Neural cell (in vitro differentiated cells): ENCODE results near the gene DPP10. TPM values are rescaled to one million over a fixed set of nuclear protein-coding genes. Genes with fewer than 3 reads are reported as not detected.

ENCODE experiments used
- H2AFZ ChIP-seq: fragments of 200-600, 300-800 bp; sonication (generic), shearing (Covaris generic); 2 replicates; pipeline ENCODE4 v1.6.0; 2014; ENCODE audit warnings: low read depth, mild to moderate bottlenecking, antibody characterized with exemption, low read length, moderate library complexity
- H3F3A ChIP-seq: fragments of 200-600 bp; shearing (Covaris generic); 2 replicates; pipeline ENCODE4 v1.6.1; 2016; ENCODE audit warnings: mild to moderate bottlenecking, moderate library complexity, mixed read lengths, antibody characterized with exemption, low read length; ENCODE audit not compliant: insufficient read depth, poor library complexity, severe bottlenecking
- H3K27ac ChIP-seq: fragments of 200-600, 300-800 bp; sonication (generic), shearing (Covaris generic); 2 replicates; pipeline ENCODE4 v1.5.1; 2014; ENCODE audit warnings: mild to moderate bottlenecking, low read length, moderate library complexity
- H3K27me3 ChIP-seq: fragments of 300-800, 200-600 bp; sonication (generic), shearing (Covaris generic); 2 replicates; pipeline ENCODE4 v1.6.0; 2014; ENCODE audit warnings: mild to moderate bottlenecking, low read depth, low read length, moderate library complexity; ENCODE audit not compliant: insufficient read depth
- H3K36me3 ChIP-seq: fragments of 300-800, 200-600 bp; sonication (generic), shearing (Covaris generic); 2 replicates; pipeline ENCODE4 v1.5.1; 2014; ENCODE audit warnings: mild to moderate bottlenecking, antibody characterized with exemption, low read length, moderate library complexity; ENCODE audit not compliant: insufficient read depth
- H3K4me2 ChIP-seq: fragments of 300-800, 200-600 bp; sonication (generic), shearing (Covaris generic); 2 replicates; pipeline ENCODE4 v1.6.0; 2014; ENCODE audit warnings: mild to moderate bottlenecking, low read length
- H3K4me3 ChIP-seq: fragments of 300-800, 200-600 bp; sonication (generic), shearing (Covaris generic); 2 replicates; pipeline ENCODE4 v1.5.1; 2014; ENCODE audit warnings: mild to moderate bottlenecking, low read length, moderate library complexity
- H3K79me2 ChIP-seq: fragments of 200-600 bp; shearing (Covaris generic); replicated peaks from 2 replicates; pipeline ENCODE4 v1.6.0; 2014; ENCODE audit warnings: mild to moderate bottlenecking, low read length, moderate library complexity; ENCODE audit not compliant: insufficient read depth
- H3K9ac ChIP-seq: fragments of 300-800, 200-600 bp; sonication (generic), shearing (Covaris generic); 2 replicates; pipeline ENCODE4 v1.6.1; 2016; ENCODE audit warnings: mild to moderate bottlenecking, low read length, mixed read lengths
- H3K9me2 ChIP-seq: fragments of 200-600 bp; shearing (Covaris generic); 2 replicates; pipeline ENCODE4 v1.6.1; 2016; ENCODE audit warnings: mild to moderate bottlenecking, low read length, mixed read lengths; ENCODE audit not compliant: insufficient read depth
- H3K9me3 ChIP-seq: fragments of 200-600, 300-800 bp; sonication (generic), shearing (Covaris generic); 2 replicates; pipeline ENCODE4 v1.6.1; 2016; ENCODE audit warnings: mild to moderate bottlenecking, mixed run types, low read length, moderate library complexity, mixed read lengths
- H4K20me1 ChIP-seq: fragments of 200-600 bp; shearing (Covaris generic); 2 replicates; pipeline ENCODE4 v1.6.1; 2016; ENCODE audit warnings: mild to moderate bottlenecking, mixed run types; ENCODE audit not compliant: insufficient read depth
- CTCF ChIP-seq: fragments of 450-650 bp; IDR thresholded peaks from 2 replicates; pipeline ENCODE4 v1.5.1; 2014; ENCODE audit warnings: antibody characterized with exemption, mild to moderate bottlenecking, moderate library complexity; ENCODE audit not compliant: poor library complexity, severe bottlenecking
- EP300 ChIP-seq: fragments of 450-650 bp; conservative IDR thresholded peaks from 2 replicates; pipeline ENCODE4 v1.6.1; 2014; ENCODE audit warnings: antibody characterized with exemption, mild to moderate bottlenecking, moderate library complexity; ENCODE audit not compliant: poor library complexity, severe bottlenecking
- EZH2 ChIP-seq: fragments of 200-600, 300-800 bp; shearing (Covaris generic), sonication (generic); IDR thresholded peaks from 2 replicates; pipeline ENCODE4 v1.6.1; 2014; ENCODE audit warnings: antibody characterized with exemption, low read length, borderline replicate concordance, mild to moderate bottlenecking; ENCODE audit not compliant: insufficient read depth, poor library complexity, severe bottlenecking
- MXI1 ChIP-seq: fragments of 450-650 bp; conservative IDR thresholded peaks from 2 replicates; pipeline ENCODE4 v1.6.1; 2014; ENCODE audit warnings: antibody characterized with exemption, mild to moderate bottlenecking; ENCODE audit not compliant: poor library complexity, severe bottlenecking
- POLR2AphosphoS5 ChIP-seq: IDR thresholded peaks from 2 replicates; pipeline ENCODE4 v1.6.1; 2012
- RAD21 ChIP-seq: fragments of 450-650 bp; conservative IDR thresholded peaks from 2 replicates; pipeline ENCODE4 v1.6.1; 2014; ENCODE audit warnings: antibody characterized with exemption, mild to moderate bottlenecking, moderate library complexity
- REST ChIP-seq: IDR thresholded peaks from 2 replicates; pipeline ENCODE4 v1.6.1; 2012; ENCODE audit warnings: borderline replicate concordance
- SMC3 ChIP-seq: fragments of 450-650 bp; conservative IDR thresholded peaks from 2 replicates; pipeline ENCODE4 v1.6.1; 2014; ENCODE audit warnings: antibody characterized with exemption, mild to moderate bottlenecking, moderate library complexity; ENCODE audit not compliant: poor library complexity
- TAF1 ChIP-seq: IDR thresholded peaks from 2 replicates; pipeline ENCODE4 v1.6.1; 2012; ENCODE audit warnings: low read depth
- polyA plus RNA-seq: library from polyadenylated mRNA; depleted of rRNA; stranded (reverse); fragments of >200 nt; gene quantifications from 2 replicates; pipeline ENCODE4 v1.2.3, GENCODE V29; 2014

Gene DPP10
- polyA plus RNA-seq, 1 donor from 2014 or later: 13.9 TPM

GRCh38 chr2:114925296-114926255 is 483.1 kb downstream of the DPP10 start:
- Histone ChIP-seq H4K20me1 (no peaks in the 10 kb centered on the region), H2AFZ (no peak overlapping the region), H3K79me2 (no peaks in the 10 kb centered on the region), H3K4me3 (no peak overlapping the region), H3K9me2 (no peaks in the 10 kb centered on the region), H3K9ac (no peak overlapping the region), H3K36me3 (no peaks in the 10 kb centered on the region), H3K27me3 (no peaks in the 10 kb centered on the region), H3K9me3 (no peaks in the 10 kb centered on the region), H3F3A (no peaks in the 10 kb centered on the region), H3K4me2 (no peak overlapping the region), H3K27ac (no peak overlapping the region)
- TF ChIP-seq POLR2AphosphoS5: no peak
- TF ChIP-seq EZH2: no peak
- no peak for TF ChIP-seq REST
- TF ChIP-seq EP300: no peak
- TF ChIP-seq RAD21: no peak
- no peak for TF ChIP-seq MXI1
- TF ChIP-seq TAF1: no peak
- TF ChIP-seq CTCF: no peak
- TF ChIP-seq SMC3: no peak

GRCh38 chr2:114926303-114926702 is 483.9 kb downstream of the DPP10 start:
- Histone ChIP-seq H3K4me3 (no peak overlapping the region), H2AFZ (no peak overlapping the region), H3K9me2 (no peaks in the 10 kb centered on the region), H3K27me3 (no peaks in the 10 kb centered on the region), H3F3A (no peaks in the 10 kb centered on the region), H3K27ac (no peak overlapping the region), H3K9me3 (no peaks in the 10 kb centered on the region), H4K20me1 (no peaks in the 10 kb centered on the region), H3K4me2 (no peak overlapping the region), H3K9ac (no peak overlapping the region), H3K79me2 (no peaks in the 10 kb centered on the region), H3K36me3 (no peaks in the 10 kb centered on the region)
- no peak for TF ChIP-seq EZH2
- no peak for TF ChIP-seq REST
- no peak for TF ChIP-seq RAD21
- TF ChIP-seq CTCF: no peak
- TF ChIP-seq TAF1: no peak
- no peak for TF ChIP-seq SMC3
- no peak for TF ChIP-seq EP300
- TF ChIP-seq MXI1: no peak
- no peak for TF ChIP-seq POLR2AphosphoS5
